ENCODE results near the gene APOB.

Gene APOB

DNA sequence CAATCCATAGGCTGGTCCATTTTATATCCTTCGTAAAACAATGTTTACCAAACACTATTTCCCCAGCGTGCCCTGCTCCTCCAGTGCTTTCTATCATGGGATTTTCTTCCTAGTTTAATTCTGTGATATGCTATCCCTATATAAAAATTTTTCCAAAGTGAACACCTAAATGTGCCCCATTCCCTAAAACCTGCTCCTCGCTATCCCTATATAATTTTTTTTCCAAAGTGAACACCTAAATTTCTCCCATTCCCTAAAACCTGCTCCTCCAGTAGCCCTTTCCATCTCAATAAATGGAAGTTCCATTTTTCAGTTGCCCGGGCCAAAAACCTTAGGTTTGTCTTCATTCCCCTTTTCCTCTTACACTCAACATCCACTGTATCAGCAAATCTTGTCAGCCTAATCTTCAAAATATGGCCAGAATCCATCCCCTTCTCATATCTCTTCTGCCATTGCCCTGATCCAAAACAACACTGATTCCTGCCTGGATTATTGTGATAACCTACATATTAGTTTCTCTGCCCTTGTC is 26.1 kb downstream of the APOB start:
- no peak for DNase-seq

DNA sequence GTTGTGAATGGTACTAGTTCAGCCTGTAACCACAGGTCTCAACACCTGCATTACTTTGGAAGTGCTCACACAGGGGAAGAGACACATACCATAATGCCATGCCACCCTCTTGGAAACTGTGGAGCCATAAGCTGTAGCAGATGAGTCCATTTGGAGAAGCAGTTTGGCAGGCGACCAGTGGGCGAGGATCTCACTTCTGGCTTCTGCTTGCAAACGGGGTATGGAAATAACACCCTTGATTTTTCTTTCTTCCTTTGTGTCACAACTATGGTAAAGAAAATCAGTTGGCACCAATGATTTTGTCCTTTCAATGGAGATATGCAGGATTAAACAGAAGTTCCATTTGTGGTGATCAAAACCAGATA is 28.6 kb downstream of the APOB start:
- no peak for DNase-seq

DNA sequence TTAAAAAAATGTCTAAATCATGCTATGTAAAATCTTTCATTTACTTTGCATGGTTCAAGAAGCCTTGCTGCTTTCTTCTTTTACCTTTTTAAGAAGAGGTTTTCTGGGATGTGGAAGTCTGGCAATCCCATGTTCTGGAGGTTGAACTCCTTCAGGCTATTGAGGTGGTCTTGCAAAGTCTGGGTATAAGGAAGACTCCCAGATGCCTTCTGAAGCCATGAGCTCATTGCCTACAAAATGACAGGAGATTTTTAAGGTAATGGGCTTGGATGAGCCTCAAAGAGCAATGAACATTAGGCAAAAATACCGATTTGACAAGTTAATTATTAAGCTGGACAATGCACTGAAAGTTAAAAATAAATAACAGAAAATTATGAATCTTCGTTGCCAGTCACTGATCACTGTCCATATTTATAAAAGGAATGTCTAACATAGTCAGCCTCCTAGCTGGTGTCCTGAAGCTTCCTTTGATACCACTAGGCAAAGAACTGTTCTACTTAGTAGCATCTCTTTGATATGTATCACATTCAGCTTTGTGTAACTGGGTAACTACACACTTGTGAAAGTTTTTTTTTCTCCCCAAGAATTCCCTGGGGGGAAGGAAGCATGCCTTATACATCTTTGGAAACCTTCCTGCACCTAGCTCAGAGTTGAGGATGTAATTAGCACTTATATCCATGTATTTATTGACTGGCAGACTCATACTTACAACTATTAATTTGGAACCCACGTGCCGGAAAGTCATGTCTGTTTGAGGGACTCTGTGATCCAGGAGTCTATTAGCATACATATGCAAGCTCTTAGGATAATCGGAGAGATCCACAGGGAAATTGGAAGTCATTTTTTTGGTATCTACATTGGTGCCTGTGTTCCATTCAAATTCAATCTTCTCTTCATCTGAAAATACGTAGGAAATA is 29.3 kb downstream of the APOB start:
- no peak for DNase-seq

DNA sequence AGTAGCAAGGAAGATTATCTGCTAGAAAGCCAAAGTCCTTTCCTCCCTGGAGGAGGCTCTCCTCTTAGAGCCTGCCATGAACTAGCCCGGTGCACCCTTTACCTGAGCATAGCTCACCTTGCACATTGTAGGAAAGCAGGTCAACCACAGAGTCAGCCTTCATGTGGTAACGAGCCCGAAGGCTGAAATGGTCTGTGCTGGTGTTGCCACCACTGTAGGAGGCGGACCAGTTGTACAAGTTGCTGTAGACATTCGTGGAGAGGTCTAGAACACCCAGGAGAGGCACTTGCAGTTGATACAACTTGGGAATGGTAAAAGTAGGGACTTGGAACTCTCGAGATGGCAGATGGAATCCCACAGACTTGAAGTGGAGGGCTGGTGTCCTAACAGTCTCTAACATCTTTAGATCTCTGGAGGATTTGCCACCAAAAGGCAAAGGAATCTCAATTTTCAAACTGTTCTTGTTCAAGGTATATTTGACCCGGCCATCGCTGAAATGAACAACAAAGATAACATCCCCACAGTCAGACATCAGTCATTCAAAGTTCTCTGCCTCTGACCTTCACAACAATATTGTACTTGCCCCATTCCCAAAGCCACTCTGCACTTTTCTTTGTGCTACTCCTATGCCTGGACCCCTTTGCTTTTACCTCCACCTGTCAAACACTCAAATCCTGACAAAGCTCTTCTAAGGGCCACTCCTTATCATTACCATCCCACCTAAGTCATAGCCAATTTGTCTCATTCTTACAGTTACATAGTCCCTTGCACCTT is 30.6 kb downstream of the APOB start:
- no peak for DNase-seq

DNA sequence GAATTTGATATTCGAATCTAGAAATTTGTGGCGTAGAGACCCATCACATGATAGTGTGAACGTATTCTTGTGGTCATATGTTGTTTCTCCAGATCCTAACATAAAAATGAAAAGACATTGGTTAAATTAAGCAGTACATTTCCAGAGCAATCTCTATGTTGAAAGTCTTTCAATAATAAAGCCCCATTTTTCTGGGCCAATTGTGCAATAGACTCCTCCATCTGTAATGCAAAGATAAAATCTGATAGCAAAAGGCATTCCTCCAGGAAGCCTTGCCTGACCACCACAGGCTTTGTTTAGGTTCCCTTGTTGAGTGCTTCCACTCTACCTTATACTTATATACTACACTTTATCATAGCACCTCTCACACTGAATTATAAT is 31.3 kb downstream of the APOB start:
- no peak for DNase-seq

DNA sequence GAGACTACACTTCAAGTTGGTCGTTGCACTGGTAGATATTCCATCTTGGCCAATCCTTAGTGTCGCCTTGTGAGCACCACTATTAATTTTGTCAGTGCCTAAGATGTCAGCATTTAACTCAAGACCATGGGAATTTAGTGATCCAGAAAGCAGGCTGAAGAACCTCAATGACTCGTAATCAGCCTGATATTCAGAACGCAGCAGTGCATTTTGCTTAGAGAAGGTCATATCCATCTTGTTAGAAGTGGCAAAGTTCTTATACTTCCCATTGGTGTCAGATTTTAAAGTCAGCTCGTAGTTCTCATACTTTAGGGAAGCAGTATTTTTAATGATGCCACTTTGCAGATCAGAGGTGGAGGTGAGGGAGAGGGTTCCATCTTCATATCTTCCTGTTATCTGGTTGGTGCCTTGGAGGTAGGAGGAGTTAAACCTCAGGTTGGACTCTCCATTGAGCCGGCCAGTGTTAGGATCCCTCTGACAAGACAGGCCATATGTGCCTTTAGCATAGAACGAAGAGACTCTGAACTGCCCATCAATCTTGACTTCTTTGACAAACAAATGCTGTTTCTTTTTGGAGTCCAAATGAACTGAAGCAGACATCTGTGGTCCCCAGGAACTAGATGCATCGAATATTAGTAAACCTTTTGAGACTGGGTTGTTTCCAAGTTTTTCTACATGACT is 31.9 kb downstream of the APOB start:
- no peak for DNase-seq

- no peak for DNase-seq
Measured at GRCh38 chr2:21011453-21011852, 32.4 kb downstream of the APOB start.

- no peak for DNase-seq
Measured at GRCh38 chr2:21010813-21011439, 32.9 kb downstream of the APOB start.

- DNase-seq: no peak
Measured at GRCh38 chr2:21009662-21010225, 34.1 kb downstream of the APOB start.

- DNase-seq: no peak
Measured at GRCh38 chr2:21008790-21009661, 34.8 kb downstream of the APOB start.

- DNase-seq: no peak
Measured at GRCh38 chr2:21008014-21008789, 35.7 kb downstream of the APOB start.

DNA sequence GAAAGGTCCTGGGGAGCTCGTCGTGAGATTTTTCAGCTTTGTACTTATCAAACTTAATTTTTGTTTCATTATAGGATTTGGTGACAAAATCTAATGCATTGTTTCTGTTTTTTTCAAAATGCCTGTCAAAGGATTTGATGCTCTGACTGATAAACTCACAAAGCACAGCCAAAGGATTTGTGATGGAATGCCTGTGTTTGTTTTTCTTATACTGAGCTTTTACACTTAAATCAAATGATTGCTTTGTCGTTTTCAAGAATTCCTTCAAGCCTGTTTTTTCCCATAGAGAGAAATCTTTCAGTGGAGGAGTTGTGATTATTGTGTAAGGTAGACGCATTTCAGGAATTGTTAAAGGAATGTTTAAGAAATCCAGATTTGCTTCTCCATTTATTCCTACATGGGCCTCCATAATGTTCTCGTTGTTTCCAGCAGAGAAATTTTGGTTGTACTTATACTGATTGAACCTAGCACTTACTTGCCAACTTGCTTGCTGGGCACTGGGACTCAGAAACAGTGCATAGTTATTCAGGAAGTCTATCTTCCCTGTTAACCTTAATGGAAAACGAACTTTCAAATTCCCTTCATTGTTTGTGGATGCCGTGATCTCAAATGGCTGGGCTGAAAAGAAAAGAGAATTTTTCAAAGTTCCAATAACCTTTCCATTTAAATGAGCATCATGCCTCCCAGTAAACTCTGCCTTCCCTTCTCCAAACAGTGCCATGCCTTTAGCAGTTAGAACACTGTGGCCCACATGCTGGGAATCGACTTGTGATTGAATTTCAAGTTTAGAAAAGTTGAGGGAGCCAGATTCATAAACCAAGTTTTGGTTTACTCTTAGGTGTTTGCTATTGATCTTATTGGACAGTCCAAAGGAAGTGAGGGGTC is 36.5 kb downstream of the APOB start:
- no peak for DNase-seq

- DNase-seq: no peak
Measured at GRCh38 chr2:21006423-21007128, 37.3 kb downstream of the APOB start.

DNA sequence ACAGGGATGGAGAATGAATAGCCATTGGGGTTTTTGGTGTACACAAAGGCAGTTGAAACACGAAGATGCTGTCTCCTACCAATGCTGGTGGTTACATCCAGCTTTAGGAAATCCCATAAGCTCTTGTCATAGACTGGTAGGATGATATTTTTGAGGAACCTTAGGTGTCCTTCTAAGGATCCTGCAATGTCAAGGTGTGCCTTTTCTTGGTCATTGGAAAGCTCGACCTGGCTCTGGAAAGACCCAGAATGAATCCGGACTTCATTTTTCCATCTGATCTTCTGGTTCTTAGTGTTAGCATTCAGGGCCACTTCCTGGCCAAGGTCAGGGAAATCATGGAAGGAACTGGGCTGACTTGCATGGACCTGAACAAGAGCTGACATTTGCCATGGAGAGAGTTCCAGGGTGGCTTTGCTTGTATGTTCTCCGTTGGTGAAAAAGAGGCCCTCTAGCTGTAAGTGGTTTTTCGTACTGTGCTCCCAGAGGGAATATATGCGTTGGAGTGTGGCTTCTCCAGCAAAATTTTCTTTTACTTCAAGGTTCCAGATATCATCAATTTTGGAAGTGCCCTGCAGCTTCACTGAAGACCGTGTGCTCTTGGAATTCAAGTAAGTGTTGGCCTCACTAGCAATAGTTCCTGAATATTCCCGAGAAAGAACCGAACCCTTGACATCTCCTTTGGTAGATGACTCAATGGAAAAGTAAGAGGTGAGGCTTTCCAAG is 38.0 kb downstream of the APOB start:
- no peak for DNase-seq

- no peak for DNase-seq
Measured at GRCh38 chr2:21005111-21005699, 38.7 kb downstream of the APOB start.

GRCh38 chr2:21004181-21004572 is 39.7 kb downstream of the APOB start:
- no peak for DNase-seq

DNA sequence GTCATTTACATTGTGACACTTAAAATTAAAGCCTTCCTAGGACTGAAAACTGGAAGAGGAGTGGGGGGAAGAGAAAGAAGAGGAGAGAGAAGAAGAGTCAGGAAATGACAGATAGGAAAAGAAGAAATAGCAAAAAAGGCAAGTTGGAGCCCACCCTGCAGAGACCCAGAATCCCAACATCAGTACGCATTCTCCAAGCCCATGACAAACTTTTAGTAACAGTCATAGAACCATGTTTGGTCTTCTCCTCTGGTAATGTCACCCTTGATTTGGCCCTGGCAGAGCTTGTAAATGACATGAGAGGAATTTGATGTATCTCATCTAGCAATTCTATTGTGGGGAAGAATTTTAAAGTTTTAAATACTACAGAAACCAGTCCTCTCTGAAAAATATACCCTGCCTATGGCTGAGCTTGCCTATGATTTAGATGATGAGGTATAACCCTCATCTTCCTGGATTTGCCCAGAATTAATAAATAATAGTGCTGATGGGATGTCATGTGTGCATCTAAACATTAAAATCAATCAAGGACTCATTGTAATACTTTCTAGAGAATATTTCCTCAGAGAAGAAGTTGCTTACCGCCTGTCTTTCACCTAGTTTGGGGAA is 40.2 kb downstream of the APOB start:
- no peak for DNase-seq
